WTC11 (cell line): ENCODE results near the gene EFCAB8.

ENCODE experiments used
- CTCF ChIP-seq: fragments of 200-600 bp; IDR thresholded peaks from 2 replicates; pipeline ENCODE4 v1.8.0; 2022; ENCODE audit warnings: antibody characterized with exemption
- FOXJ3 ChIP-seq: sonication (generic); formaldehyde crosslinking; IDR thresholded peaks from 2 replicates; pipeline ENCODE4 v1.9.0; 2021; ENCODE audit warnings: missing genetic modification reagents, mild to moderate bottlenecking, borderline replicate concordance
- HMGXB4 ChIP-seq: sonication (generic); formaldehyde crosslinking; IDR thresholded peaks from 2 replicates; pipeline ENCODE4 v1.8.1; 2023; ENCODE audit warnings: mild to moderate bottlenecking, moderate library complexity, missing genetic modification reagents
- MAX ChIP-seq: sonication (generic); formaldehyde crosslinking; IDR thresholded peaks from 2 replicates; pipeline ENCODE4 v1.8.0; 2022; ENCODE audit warnings: mild to moderate bottlenecking, missing genetic modification reagents
- SP1 ChIP-seq: sonication (generic); formaldehyde crosslinking; conservative IDR thresholded peaks from 2 replicates; pipeline ENCODE4 v1.8.1; 2022; ENCODE audit warnings: missing genetic modification reagents
- ZNF232 ChIP-seq: sonication (generic); formaldehyde crosslinking; IDR thresholded peaks from 2 replicates; pipeline ENCODE4 v1.8.0; 2022; ENCODE audit warnings: mild to moderate bottlenecking, missing genetic modification reagents
- TF ChIP-seq, protein P1 (sequence below): sonication (generic); formaldehyde crosslinking; IDR thresholded peaks from 2 replicates; pipeline ENCODE4 v1.8.1; 2023; ENCODE audit warnings: mild to moderate bottlenecking, missing genetic modification reagents, moderate library complexity
- TF ChIP-seq, protein P2 (sequence below): sonication (generic); formaldehyde crosslinking; conservative IDR thresholded peaks from 2 replicates; pipeline ENCODE4 v1.8.1; 2022; ENCODE audit warnings: mild to moderate bottlenecking, missing genetic modification reagents

DNA sequence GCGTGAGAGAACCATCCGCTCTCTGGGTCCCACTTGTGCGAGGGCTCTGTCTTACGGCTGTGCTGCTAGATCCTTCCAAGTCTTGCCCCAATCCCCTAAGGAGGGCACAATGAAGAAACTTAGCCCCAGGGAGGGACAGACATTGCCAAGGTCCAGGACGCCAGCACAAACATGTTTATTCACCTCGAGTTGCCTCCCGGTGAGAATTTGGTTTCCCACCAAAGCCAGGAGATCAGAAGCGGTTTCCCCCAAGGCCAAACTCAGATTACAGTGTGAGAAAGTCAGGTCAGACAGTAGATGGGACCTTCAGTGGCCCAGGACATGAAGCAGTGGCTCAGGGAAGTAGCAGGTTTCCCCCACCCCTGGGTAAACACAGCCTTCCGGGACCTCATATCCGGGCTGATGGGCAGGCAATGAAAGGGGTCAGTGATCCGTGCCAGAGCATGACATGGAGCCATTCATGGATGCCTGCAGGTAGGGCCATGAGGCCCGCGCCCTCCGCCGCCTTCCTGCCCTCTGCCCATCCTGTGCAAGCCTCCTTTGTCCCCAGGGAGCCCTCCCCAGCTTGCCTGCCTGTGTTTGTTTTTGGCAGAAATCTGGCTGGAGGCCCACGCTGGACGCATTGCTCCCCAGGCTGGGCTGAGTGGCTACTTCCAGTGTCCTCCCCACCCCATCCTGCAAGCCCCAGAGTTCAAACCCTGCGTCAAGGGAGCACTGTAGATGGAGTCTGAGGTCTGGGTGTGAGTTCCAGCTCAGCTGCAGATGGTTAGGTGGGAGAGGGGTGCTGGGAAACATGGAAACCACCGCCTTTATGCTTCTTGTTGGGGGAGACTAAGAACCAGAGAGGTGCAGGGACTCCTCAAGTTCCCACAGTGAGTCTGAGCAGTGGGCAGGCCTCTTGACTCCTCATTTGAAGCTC is 150.8 kb downstream of the EFCAB8 start:
- TF ChIP-seq HMGXB4 (CRISPR knock-in tag) (no peak), FOXJ3 (CRISPR knock-in tag) (no peak), ZNF232 (CRISPR knock-in tag) (no peak), CTCF (no peak), SP1 (no peak), MAX (CRISPR knock-in tag) (no peak)
- TF ChIP-seq, protein P1, sequence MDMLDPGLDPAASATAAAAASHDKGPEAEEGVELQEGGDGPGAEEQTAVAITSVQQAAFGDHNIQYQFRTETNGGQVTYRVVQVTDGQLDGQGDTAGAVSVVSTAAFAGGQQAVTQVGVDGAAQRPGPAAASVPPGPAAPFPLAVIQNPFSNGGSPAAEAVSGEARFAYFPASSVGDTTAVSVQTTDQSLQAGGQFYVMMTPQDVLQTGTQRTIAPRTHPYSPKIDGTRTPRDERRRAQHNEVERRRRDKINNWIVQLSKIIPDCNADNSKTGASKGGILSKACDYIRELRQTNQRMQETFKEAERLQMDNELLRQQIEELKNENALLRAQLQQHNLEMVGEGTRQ (CRISPR knock-in tag), result no peak
- TF ChIP-seq, protein P2, sequence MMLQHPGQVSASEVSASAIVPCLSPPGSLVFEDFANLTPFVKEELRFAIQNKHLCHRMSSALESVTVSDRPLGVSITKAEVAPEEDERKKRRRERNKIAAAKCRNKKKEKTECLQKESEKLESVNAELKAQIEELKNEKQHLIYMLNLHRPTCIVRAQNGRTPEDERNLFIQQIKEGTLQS (CRISPR knock-in tag), result no peak
